Ovary (tissue), 3 donors: ENCODE data around the gene NDFIP2.

Source experiments
- CTCF ChIP-seq, 3 donors: fragments of 450-650 bp in 2 of 3; fragments of 200-600 bp in 1 of 3; IDR thresholded peaks; one replicate each; pipeline versions ENCODE4 v1.5.1 to v1.8.0; 2016 to 2022; ENCODE audit warnings: antibody characterized with exemption in 3 of 3, mild to moderate bottlenecking in 1 of 3
- EP300 ChIP-seq: sonication (generic); formaldehyde crosslinking; IDR thresholded peaks from one replicate; pipeline ENCODE4 v1.6.1; 2017; ENCODE audit warnings: antibody characterized with exemption
- POLR2A ChIP-seq: fragments of 450-650 bp; IDR thresholded peaks from one replicate; pipeline ENCODE4 v1.6.1; 2017; ENCODE audit warnings: antibody characterized with exemption, mild to moderate bottlenecking, moderate library complexity
- donor health status: DM: no; HTN: no; CAD: no.

- TF ChIP-seq EP300, result no peak
- TF ChIP-seq CTCF (IDR thresholded peaks at IDR 0.05), result no peak
- TF ChIP-seq POLR2A, result no peak
Observed at GRCh38 chr13:79456051-79456450, 24.9 kb upstream of the NDFIP2 start.
